ENCODE data around the gene CAPZA2. TPM values are rescaled to one million over a fixed set of nuclear protein-coding genes. Genes with fewer than 3 reads are reported as not detected.

The CAPZA2 gene
- total and polyA plus RNA-seq, 9 of the 15 experiments (the other 6 are each of a cell fraction or from before 2014, with no cell fraction given) = 67.0 to 524 (median 176) TPM

- TF ChIP-seq POU5F1 (IDR thresholded peaks at IDR 0.05; ENCODE audit: borderline replicate concordance, low read depth, low read length, partially characterized antibody) (no peak), POLR2H (tag; IDR thresholded peaks at IDR 0.05; ENCODE audit: low read depth) (no peak), HDAC1 (IDR thresholded peaks at IDR 0.05) (peak in 1 of 2 experiments; percentile 60; a peak in 1 of 4 replicates), KLF10 (CRISPR knock-in tag; IDR thresholded peaks at IDR 0.05) (no peak), SRSF1 (IDR thresholded peaks at IDR 0.05; ENCODE audit: low read depth, low read length) (no peak), ELK1 (CRISPR knock-in tag; IDR thresholded peaks at IDR 0.05) (no peak), YY1 (IDR thresholded peaks at IDR 0.05; ENCODE audit: borderline replicate concordance in 1 of 3, control insufficient read depth in 1 of 3, extremely low read depth in 1 of 3, insufficient read depth in 3 of 3, insufficient read length in 1 of 3, insufficient replicate concordance in 2 of 3, low read depth in 1 of 3, low read length in 2 of 3) (no peak), MAFG (tag; conservative IDR thresholded peaks at IDR 0.05) (0 out of 2 replicates have a peak, but pooled peaks have one; percentile 36), NKRF (IDR thresholded peaks at IDR 0.05; ENCODE audit: borderline replicate concordance) (no peak), C11orf30 (IDR thresholded peaks at IDR 0.05; ENCODE audit: low read depth) (peak; percentile 78), PTRF (tag; IDR thresholded peaks at IDR 0.05) (no peak), U2AF1 (optimal IDR thresholded peaks at IDR 0.05; ENCODE audit: low read depth, low read length) (no peak), CREB3 (tag; conservative IDR thresholded peaks at IDR 0.05; ENCODE audit: low read depth) (no peak), TAF1 (IDR thresholded peaks at IDR 0.05; ENCODE audit: control insufficient read depth, extremely low read depth, insufficient read depth, low read length, severe bottlenecking) (peak; percentile 41), PPARD (CRISPR knock-in tag; IDR thresholded peaks at IDR 0.05) (no peak), ZBTB49 (CRISPR knock-in tag; IDR thresholded peaks at IDR 0.05; ENCODE audit: borderline replicate concordance) (no peak; the same call in 1 of the 2 replicates), TFAP4 (CRISPR knock-in tag; IDR thresholded peaks at IDR 0.05; ENCODE audit: borderline replicate concordance) (no peak; the same call in 1 of the 2 replicates), ZNF696 (CRISPR knock-in tag; conservative IDR thresholded peaks at IDR 0.05) (no peak)
Observed at GRCh38 chr7:116952635-116953371, 90.4 kb downstream of the CAPZA2 start (continued).

Data from K562 (cell line).